Fibroblast of villous mesenchyme (primary cell): ENCODE data around the gene CSF3. TPM values are rescaled to one million over a fixed set of nuclear protein-coding genes. Genes with fewer than 3 reads are reported as not detected.
A peak's percentile ranks its signal among the peaks of the same experiment; 100 is the strongest.

Experiments
- DNase-seq: peaks from one replicate; pipeline ENCODE4 v3.0.0-alpha.2; 2010; ENCODE audit warnings: low read depth
- H3K4me3 ChIP-seq: 2 replicates; pipeline ENCODE4 v1.5.1; 2011; ENCODE audit warnings: low read depth, mild to moderate bottlenecking, low read length
- small RNA-seq: library from RNA; depleted of rRNA; stranded (forward); fragments of <200 nt; gene quantifications from one replicate; pipeline ENCODE3, GENCODE V24; 2012
- total RNA-seq: library from RNA; depleted of rRNA; stranded (reverse); fragments of >200 nt; gene quantifications from 2 replicates; pipeline ENCODE4 v1.2.3, GENCODE V29; 2012
- TF ChIP-seq, protein P1 (sequence below): IDR thresholded peaks from 2 replicates; pipeline ENCODE4 v1.5.1; 2012; ENCODE audit warnings: low read depth, mild to moderate bottlenecking, low read length; ENCODE audit not compliant: insufficient read depth

The CSF3 gene
- total RNA-seq, 1 donor: 4.3 TPM

DNA sequence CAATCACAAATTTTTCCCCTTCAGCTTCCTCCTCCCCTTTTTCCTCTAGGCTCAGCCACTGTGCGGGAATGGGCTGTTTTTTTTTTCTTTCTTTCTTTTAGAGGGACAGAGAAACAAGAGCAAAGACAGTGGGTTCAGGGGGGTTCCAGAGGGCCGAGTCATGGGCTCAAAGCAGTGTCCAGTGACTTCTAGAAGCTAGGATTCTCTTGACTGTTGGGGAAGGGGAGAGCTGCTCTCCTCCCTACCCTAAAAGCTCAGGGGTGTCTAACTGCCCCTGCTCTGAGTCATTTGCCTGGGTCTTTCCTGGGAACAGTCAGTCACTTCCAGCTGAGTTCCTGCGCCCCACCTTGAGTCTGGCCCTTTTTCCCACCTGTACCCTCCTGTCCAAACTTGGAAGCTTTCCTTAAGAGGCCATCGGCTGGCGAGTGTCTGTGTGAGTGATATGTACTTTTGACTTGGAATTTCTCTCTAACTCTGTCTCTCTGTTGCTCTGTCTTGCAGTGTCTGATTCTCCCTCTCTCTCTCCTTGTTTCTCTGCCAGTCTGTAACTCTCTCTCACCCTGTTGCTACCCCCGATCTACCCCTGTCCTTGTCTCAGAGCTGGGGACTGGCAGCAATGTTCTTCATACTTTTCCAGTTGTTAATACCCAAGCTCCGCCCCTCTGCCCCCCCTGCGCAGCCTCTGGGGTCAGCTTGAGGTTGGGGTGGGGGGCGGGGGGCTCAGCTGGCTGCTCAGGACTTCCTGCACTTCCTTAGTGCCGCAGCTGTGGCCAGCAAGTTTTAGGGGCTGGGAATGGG, 49.9 kb downstream of the CSF3 start:
- peak; percentile 36 for DNase-seq
- peak overlapping the region; percentile 92 for H3K4me3 ChIP-seq
- TF ChIP-seq, protein P1, sequence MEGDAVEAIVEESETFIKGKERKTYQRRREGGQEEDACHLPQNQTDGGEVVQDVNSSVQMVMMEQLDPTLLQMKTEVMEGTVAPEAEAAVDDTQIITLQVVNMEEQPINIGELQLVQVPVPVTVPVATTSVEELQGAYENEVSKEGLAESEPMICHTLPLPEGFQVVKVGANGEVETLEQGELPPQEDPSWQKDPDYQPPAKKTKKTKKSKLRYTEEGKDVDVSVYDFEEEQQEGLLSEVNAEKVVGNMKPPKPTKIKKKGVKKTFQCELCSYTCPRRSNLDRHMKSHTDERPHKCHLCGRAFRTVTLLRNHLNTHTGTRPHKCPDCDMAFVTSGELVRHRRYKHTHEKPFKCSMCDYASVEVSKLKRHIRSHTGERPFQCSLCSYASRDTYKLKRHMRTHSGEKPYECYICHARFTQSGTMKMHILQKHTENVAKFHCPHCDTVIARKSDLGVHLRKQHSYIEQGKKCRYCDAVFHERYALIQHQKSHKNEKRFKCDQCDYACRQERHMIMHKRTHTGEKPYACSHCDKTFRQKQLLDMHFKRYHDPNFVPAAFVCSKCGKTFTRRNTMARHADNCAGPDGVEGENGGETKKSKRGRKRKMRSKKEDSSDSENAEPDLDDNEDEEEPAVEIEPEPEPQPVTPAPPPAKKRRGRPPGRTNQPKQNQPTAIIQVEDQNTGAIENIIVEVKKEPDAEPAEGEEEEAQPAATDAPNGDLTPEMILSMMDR: no peak

DNA sequence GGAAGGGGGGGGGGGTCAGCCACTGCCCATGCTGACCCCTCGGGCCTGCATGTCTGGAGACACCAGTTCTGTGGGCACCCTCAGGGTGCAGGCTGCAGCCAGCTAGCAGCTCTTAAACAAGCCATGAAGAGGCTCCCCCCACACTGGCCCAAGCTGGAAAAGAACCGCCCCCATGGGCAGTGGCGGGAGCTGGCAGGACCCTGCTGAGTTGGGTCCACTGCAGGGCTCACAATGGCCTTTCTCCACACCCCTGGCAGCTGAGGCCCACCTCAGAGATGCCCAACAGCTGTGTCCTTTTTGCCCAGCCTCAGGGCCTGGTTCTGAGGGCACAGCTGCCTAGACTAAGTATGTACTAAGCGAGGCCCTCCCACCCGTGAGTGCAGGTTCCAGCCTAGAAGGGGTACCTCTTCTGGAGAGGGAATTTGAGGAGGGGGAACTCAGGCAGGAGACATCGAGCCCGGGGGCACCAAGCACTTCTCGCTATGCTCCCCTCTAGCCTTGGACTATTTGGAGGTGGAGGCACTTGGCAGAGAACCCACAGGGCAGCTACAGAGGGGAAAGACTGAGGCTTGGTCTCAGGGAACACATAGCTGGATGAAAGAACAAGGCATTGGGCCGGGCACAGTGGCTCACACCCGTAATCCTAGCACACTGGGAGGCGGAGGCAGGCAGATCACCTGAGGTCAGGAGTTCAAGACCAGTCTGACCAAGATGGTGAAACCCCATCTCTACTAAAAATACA, 50.7 kb downstream of the CSF3 start:
- TF ChIP-seq, protein P1: no peak
- no peak overlapping the region for H3K4me3 ChIP-seq
- DNase-seq: no peak

Small RNA genes lying within 50 kb of the gene (small RNA-seq; reads per million reads assigned to genes)
- gene SNORD124: 365 reads per million, percentile 98 among the genes with 10 or more reads in this experiment

Other genes starting within 250 kb of the CSF3 start
- under 0.01 TPM in 2 replicates for gene IKZF3, start 151.1 kb upstream of the CSF3 start, total RNA-seq
- gene ZPBP2, start 147.2 kb upstream of the CSF3 start, total RNA-seq: not detected in 2 replicates
- 5.2 and 5.8 TPM in 2 replicates for gene GSDMB, start 96.8 kb upstream of the CSF3 start, total RNA-seq
- 51.5 and 61.7 TPM in 2 replicates for gene ORMDL3, start 87.8 kb upstream of the CSF3 start, total RNA-seq
- gene LRRC3C, start 87.7 kb upstream of the CSF3 start, total RNA-seq: not detected in 2 replicates
- gene GSDMA, start 52.4 kb upstream of the CSF3 start, total RNA-seq: under 0.01 TPM in 1 of 2 replicates, not detected in the other
- gene PSMD3, start 34.6 kb upstream of the CSF3 start, total RNA-seq: 118 and 120 TPM in 2 replicates
- gene MED24, start 39.0 kb downstream of the CSF3 start, total RNA-seq: 46.7 and 47.9 TPM in 2 replicates
- 19.0 and 27.2 TPM in 2 replicates for gene THRA, start 47.5 kb downstream of the CSF3 start, total RNA-seq
- gene NR1D1, start 85.1 kb downstream of the CSF3 start, total RNA-seq: 1.7 and 2.3 TPM in 2 replicates
- gene MSL1, start 106.5 kb downstream of the CSF3 start, total RNA-seq: 64.4 and 73.0 TPM in 2 replicates
- 42.5 and 51.8 TPM in 2 replicates for gene CASC3, start 125.1 kb downstream of the CSF3 start, total RNA-seq
- gene RAPGEFL1, start 162.0 kb downstream of the CSF3 start, total RNA-seq: 2.2 and 2.6 TPM in 2 replicates
- 6.1 and 11.2 TPM in 2 replicates for gene WIPF2, start 203.9 kb downstream of the CSF3 start, total RNA-seq